ENCODE results near the gene TAOK2.

DNA sequence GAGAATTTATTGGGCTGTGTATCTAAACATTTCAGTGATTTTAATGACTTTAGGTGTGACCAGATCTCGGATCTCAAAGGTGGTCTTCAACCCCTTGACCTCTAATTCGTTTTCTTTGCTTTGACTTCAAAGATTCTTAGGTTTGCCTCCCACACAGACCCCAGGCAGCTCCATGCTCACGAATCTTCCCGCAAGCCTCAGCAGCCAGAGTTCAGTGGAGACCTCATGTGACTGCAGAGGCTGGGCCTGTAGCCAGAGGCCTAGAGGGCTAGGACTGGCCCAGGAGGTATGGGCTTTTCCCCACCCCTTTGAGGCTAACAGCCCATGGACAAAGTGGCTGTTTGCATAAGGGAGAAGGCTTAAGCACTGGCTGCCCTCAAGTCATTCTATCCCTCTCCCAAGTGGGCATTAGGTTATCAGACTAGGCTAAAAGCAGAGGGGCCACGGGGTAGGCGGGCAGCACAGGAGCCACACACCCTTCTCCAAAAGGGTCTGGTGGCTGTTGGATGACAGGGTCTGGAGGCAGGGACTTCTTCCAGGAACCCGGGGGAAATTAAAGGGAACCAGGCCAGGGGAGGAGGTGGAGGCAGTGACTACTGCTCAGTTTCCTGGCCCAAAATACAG lies 18.8 kb downstream of the TAOK2 start:
- TF ChIP-seq, protein P1, sequence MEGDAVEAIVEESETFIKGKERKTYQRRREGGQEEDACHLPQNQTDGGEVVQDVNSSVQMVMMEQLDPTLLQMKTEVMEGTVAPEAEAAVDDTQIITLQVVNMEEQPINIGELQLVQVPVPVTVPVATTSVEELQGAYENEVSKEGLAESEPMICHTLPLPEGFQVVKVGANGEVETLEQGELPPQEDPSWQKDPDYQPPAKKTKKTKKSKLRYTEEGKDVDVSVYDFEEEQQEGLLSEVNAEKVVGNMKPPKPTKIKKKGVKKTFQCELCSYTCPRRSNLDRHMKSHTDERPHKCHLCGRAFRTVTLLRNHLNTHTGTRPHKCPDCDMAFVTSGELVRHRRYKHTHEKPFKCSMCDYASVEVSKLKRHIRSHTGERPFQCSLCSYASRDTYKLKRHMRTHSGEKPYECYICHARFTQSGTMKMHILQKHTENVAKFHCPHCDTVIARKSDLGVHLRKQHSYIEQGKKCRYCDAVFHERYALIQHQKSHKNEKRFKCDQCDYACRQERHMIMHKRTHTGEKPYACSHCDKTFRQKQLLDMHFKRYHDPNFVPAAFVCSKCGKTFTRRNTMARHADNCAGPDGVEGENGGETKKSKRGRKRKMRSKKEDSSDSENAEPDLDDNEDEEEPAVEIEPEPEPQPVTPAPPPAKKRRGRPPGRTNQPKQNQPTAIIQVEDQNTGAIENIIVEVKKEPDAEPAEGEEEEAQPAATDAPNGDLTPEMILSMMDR (IDR thresholded peaks at IDR 0.05; ENCODE audit: low read depth, low read length): no peak
- TF ChIP-seq POLR2A (IDR thresholded peaks at IDR 0.05; ENCODE audit: extremely low read depth, insufficient read length): no peak

Measured in NB4 (cell line).